ENCODE data around the gene SYNE1. TPM values are rescaled to one million over a fixed set of nuclear protein-coding genes. Genes with fewer than 3 reads are reported as not detected.

SYNE1 gene
- total and polyA plus RNA-seq, 2 of the 8 experiments (the other 6 are each of a cell fraction or from before 2014, with no cell fraction given), result 2.8 to 5.5 TPM

DNA sequence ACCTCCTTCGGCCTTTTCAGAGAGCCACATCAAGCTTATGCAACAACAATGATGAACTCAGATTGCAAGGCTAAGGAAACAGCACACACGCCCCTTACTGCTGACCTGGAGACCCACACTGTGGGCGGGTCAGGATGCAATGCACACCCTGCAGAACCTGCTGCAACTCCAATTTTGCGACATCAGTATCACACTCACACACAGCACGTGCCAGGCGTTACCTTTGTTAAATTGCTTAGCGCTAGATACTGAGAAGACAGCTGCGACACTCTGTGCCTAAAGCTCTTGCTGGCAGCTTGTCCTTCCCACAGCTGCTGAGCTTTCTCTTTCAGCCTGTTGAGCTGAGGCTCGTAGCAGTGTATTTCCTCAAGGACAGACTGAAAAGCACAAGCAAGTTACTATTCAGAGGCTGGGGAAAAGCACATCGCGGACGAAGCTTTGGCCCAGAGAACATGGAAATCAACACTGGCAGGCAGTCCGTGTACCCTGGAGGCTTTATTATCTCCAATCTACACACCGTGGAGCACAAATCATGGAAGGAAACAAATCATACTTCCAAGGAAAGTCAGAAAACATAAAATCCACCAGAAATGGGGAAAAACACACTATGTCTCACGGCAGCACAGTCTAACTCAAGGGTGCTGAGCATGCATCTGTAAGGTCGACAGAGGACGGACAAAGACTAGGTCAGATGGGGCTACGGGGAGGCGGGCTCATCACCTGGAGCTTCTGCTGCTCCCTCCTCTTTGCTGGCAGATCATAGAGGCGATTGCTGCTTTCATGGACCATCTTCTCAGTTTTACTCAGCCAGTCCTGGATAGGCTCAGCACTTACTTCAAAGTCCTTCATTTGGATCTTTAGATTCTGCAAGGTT is 268.2 kb downstream of the SYNE1 start:
- Histone ChIP-seq H3K36me3 (ENCODE audit: control insufficient read depth in 2 of 4, insufficient read depth in 4 of 4, low read length in 3 of 4) (no peaks in the 10 kb centered on the region), H2BK120ac (replicated peaks; ENCODE audit: low read depth, low read length) (no peak overlapping the region), H3K79me1 (ENCODE audit: low read depth, low read length) (no peaks in the 10 kb centered on the region), H3K27ac (ENCODE audit: low read depth, low read length) (no peak overlapping the region), H3K18ac (ENCODE audit: extremely low read depth, low read length) (no peak overlapping the region), H3K23ac (ENCODE audit: insufficient read length) (no peak overlapping the region), H2AK5ac (ENCODE audit: low read depth, low read length) (no peak overlapping the region), H3K9ac (replicated peaks in 1 of 4; ENCODE audit: extremely low read depth in 1 of 4, low read depth in 3 of 4, low read length in 3 of 4) (no peak overlapping the region), H3K27me3 (replicated peaks in 1 of 4; ENCODE audit: control insufficient read depth in 3 of 4, extremely low read depth in 1 of 4, insufficient read depth in 3 of 4, low read length in 3 of 4) (no peaks in the 10 kb centered on the region), H3K79me2 (ENCODE audit: control insufficient read depth in 1 of 2, insufficient read depth in 2 of 2, low read length in 2 of 2) (no peaks in the 10 kb centered on the region), H3K4ac (replicated peaks; ENCODE audit: insufficient read length, low read depth, low read length) (no peak overlapping the region), H4K20me1 (replicated peaks in 1 of 2; ENCODE audit: control insufficient read depth in 1 of 2, insufficient read depth in 2 of 2, low read length in 2 of 2) (no peaks in the 10 kb centered on the region), H3K9me3 (ENCODE audit: insufficient read depth in 2 of 2, low read depth in 1 of 2, low read length in 1 of 2) (no peaks in the 10 kb centered on the region), H3K23me2 (ENCODE audit: low read depth, low read length) (no peaks in the 10 kb centered on the region), H4K5ac (ENCODE audit: insufficient read length, low read depth, low read length) (no peak overlapping the region), H3K56ac (replicated peaks; ENCODE audit: insufficient read length, low read depth, low read length) (no peak overlapping the region), H2BK12ac (ENCODE audit: low read depth, low read length) (no peak overlapping the region), H2BK20ac (ENCODE audit: low read length) (no peak overlapping the region), H2AFZ (ENCODE audit: low read length) (peak overlapping the region; percentile 92), H2BK15ac (ENCODE audit: low read length) (no peak overlapping the region), H4K8ac (ENCODE audit: extremely low read depth, insufficient read depth, low read length) (no peak overlapping the region), H3K14ac (ENCODE audit: insufficient read length) (no peak overlapping the region), H3K4me3 (ENCODE audit: extremely low read depth in 1 of 4, insufficient read depth in 2 of 4, low read depth in 3 of 4, low read length in 4 of 4) (no peak overlapping the region), H2BK5ac (ENCODE audit: low read depth, low read length) (no peak overlapping the region), H3K4me2 (ENCODE audit: insufficient read depth in 1 of 2, low read depth in 2 of 2, low read length in 2 of 2) (no peak overlapping the region), H3K4me1 (replicated peaks in 1 of 4; ENCODE audit: control insufficient read depth in 3 of 4, insufficient read depth in 4 of 4, low read length in 3 of 4) (no peaks in the 10 kb centered on the region; a peak in 1 of 7 replicates), H4K91ac (replicated peaks; ENCODE audit: insufficient read length, low read length) (no peak overlapping the region)
- ChIA-PET CTCF (ENCODE audit: partially characterized antibody) (interaction anchor here (0.7 to 2.4 kb wide), 6 partner anchors 10 to 116 kb away, joined by 3 to 7 read pairs (median 3); no protein-coding TSS in a partner anchor), POLR2A (ENCODE audit: partially characterized antibody) (interaction anchor here (1.1 kb wide), 1 partner anchor 9 kb away, joined by 5 read pairs; no protein-coding TSS in a partner anchor)
- WGBS, 2 experiments (ENCODE audit: extremely low coverage in 1 of 2, insufficient coverage in 1 of 2, insufficient read length in 1 of 2, insufficient replicate concordance in 2 of 2, low coverage in 1 of 2, low lambda C conversion rate in 2 of 2, missing lambda C conversion rate in 1 of 2), result 90% methylated on average over 19 of the region's 20 CpGs; no CpG with 5 or more reads in 1 of the 2 experiments
- no peak for DNase-seq (ENCODE audit: low read depth in 1 of 2, low spot score in 2 of 2)
- FAIRE-seq, result no peak
- TF ChIP-seq POLR2AphosphoS5 (IDR thresholded peaks at IDR 0.05; ENCODE audit: low read depth, low read length), result no peak
- no peak for TF ChIP-seq MAFK (IDR thresholded peaks at IDR 0.05; ENCODE audit: low read depth, low read length)

Measured in H1 (cell line).